WTC11 (cell line): ENCODE measurements around the gene BBS1.

Experiments
- CREM ChIP-seq: sonication (generic); formaldehyde crosslinking; IDR thresholded peaks from 2 replicates; pipeline ENCODE4 v1.8.1; 2022; ENCODE audit warnings: mild to moderate bottlenecking, missing genetic modification reagents, moderate library complexity
- NR2C2 ChIP-seq: sonication (generic); formaldehyde crosslinking; IDR thresholded peaks from 2 replicates; pipeline ENCODE4 v1.8.0; 2022; ENCODE audit warnings: mild to moderate bottlenecking, missing genetic modification reagents
- TF ChIP-seq, protein P1 (sequence below): fragments of 200-600 bp; IDR thresholded peaks from 2 replicates; pipeline ENCODE4 v1.8.0; 2022; ENCODE audit warnings: antibody characterized with exemption

DNA sequence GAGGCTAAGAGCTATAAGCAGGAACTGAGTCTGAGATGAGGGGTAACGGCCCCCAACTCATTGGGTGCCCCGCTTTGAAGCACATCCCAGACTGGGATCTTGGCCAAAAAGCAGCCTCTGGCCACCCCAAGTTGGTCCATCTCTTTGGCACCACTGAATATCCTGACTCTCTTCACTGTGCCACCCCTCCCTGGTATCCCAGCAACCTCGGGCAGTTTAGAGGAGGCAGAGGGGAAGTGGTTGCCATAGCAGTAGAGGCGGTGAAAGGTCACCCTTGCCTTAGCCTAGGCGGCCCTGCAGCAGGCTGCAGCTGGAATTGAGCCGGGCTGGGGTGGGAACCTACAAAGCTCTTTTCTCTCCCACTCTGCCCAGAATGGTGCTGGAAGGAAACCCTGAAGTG lies 42.7 kb upstream of the BBS1 start:
- TF ChIP-seq, protein P1, sequence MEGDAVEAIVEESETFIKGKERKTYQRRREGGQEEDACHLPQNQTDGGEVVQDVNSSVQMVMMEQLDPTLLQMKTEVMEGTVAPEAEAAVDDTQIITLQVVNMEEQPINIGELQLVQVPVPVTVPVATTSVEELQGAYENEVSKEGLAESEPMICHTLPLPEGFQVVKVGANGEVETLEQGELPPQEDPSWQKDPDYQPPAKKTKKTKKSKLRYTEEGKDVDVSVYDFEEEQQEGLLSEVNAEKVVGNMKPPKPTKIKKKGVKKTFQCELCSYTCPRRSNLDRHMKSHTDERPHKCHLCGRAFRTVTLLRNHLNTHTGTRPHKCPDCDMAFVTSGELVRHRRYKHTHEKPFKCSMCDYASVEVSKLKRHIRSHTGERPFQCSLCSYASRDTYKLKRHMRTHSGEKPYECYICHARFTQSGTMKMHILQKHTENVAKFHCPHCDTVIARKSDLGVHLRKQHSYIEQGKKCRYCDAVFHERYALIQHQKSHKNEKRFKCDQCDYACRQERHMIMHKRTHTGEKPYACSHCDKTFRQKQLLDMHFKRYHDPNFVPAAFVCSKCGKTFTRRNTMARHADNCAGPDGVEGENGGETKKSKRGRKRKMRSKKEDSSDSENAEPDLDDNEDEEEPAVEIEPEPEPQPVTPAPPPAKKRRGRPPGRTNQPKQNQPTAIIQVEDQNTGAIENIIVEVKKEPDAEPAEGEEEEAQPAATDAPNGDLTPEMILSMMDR: no peak
- TF ChIP-seq NR2C2 (no peak), CREM (CRISPR knock-in tag) (no peak)
